ENCODE results near the gene SLC26A2. TPM values are rescaled to one million over a fixed set of nuclear protein-coding genes. Genes with fewer than 3 reads are reported as not detected.

The SLC26A2 gene
- total and polyA plus RNA-seq, 2 experiments from 2014 or later = 3.5 to 11.5 TPM

- no peak overlapping the region for H3K27ac ChIP-seq (ENCODE audit: low read depth)
- no peak overlapping the region for H3K4me3 ChIP-seq
- H3K27me3 ChIP-seq (ENCODE audit: insufficient read depth) = no peaks in the 10 kb centered on the region
- H2AFZ ChIP-seq = no peak overlapping the region
- no peak for DNase-seq (ENCODE audit: low spot score)
- H3K4me2 ChIP-seq = no peak overlapping the region
- H3K4me1 Mint-ChIP-seq = peaks cover 9% of the 10 kb centered on the region; the same call in 2 of the 3 replicates
- H3K9me3 Mint-ChIP-seq = no peaks in the 10 kb centered on the region
- H3K36me3 ChIP-seq (ENCODE audit: insufficient read depth) = no peaks in the 10 kb centered on the region
- no peak for ATAC-seq
- 0 out of 2 replicates have a peak, but pooled peaks cover 5% of the 10 kb centered on the region for H3K4me1 ChIP-seq (ENCODE audit: insufficient read depth)
- H3K27ac Mint-ChIP-seq = no peak overlapping the region
- H3K27me3 Mint-ChIP-seq (ENCODE audit: insufficient read depth, low read depth, poor library complexity) = peaks cover 6% of the 10 kb centered on the region
- no peaks in the 10 kb centered on the region for H3F3A ChIP-seq (replicated peaks; ENCODE audit: low read depth)
- TF ChIP-seq POLR2AphosphoS5 (IDR thresholded peaks at IDR 0.05; ENCODE audit: low read depth) (no peak), ZNF462 (CRISPR knock-in tag; IDR thresholded peaks at IDR 0.05) (no peak), CTCF (conservative IDR thresholded peaks at IDR 0.05; ENCODE audit: low read depth in 2 of 2) (no peak)
- H3K79me2 ChIP-seq (replicated peaks; ENCODE audit: insufficient read depth) = no peaks in the 10 kb centered on the region
- no peaks in the 10 kb centered on the region for H3K36me3 Mint-ChIP-seq (ENCODE audit: low read depth)
- no peaks in the 10 kb centered on the region for H3K9me2 ChIP-seq (ENCODE audit: insufficient read depth)
- H3K4me3 Mint-ChIP-seq = no peak overlapping the region
- H4K20me1 ChIP-seq (replicated peaks; ENCODE audit: insufficient read depth) = no peaks in the 10 kb centered on the region
These were observed 22.3 kb upstream of the SLC26A2 start for GRCh38 chr5:149938279-149938678.

All from GM23338 (cell line).